ENCODE data around the gene WTAP. TPM values are rescaled to one million over a fixed set of nuclear protein-coding genes. Genes with fewer than 3 reads are reported as not detected.
A peak's percentile ranks its signal among the peaks of the same experiment; 100 is the strongest.
"Not testable (repeated sequence)": the region's sequence is repeated elsewhere in the genome, so short reads cannot be mapped to it uniquely, and the experiment has no call there.

Gene WTAP
- total RNA-seq, 1 donor from 2014 or later = 75.4 TPM

DNA sequence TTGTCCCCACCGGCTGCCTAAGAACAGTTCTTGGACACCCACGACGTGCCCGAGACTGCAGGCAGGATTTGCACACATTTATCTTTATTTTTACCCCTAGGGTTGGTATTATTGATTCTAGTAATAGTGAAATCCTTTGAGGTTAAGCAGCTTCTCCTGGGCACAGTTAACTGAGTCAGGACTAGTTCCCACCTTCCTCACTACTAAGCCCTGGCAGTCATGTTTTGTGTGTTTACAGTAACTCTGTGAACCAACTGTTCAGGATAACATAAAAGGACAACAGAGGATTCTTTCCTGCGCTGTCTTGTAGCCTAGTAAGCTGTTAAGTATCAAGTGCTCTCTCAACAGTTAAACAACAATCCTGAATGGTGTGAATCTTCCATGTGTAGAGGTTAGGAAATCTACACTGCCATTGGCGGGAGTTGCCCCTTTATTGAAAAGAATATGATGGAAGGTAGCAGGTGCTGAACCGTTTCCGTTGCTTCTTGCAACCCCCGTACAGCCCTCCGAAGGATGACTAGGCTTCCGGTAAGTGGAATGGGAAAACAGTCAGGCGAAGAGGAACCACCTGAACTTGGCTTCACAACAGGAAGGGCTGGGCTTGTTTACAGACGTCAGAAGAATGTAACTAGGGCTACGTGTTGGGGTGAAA lies 33.3 kb upstream of the WTAP start:
- peak; percentile 34 for DNase-seq (ENCODE audit: low spot score)

DNA sequence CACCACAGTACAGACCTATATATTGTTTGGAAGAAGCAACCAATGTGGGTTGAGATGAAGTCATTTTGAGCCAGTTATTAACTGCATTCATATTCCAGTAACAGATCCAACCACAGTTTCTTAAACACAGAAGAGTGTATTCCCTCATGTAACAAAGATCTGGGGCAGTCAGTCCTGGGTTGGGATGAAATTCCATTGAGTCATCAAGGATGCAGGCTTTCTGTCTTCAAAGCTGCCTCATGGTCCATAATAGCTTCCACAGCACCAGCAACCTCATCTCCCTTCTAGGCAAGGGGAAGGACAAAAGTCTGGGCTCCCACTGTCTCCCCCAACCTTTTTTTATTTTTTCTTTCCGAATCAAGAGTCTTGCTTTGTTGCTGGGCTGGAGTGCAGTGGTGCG lies 31.3 kb upstream of the WTAP start:
- DNase-seq (ENCODE audit: low spot score) = no peak

DNA sequence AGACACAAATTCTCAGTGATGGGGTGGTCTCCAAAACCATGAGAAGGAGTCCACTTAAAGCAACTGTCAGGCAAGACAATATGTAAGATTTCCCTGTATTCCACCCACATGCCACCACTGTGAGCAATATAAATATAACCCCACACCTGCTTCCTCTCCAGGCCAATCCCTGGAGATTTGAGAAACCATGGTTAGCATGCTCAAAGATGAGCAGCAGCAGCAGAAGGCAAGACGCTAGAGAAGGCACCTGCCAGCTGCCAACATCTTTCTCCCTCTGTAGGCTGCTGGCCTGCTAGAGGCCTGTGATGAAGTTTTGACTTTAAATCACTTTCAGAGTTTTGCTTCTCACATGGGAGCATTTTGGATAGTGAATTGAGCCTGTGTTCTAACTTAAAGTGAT lies 26.3 kb upstream of the WTAP start:
- DNase-seq (ENCODE audit: low spot score) = no peak

DNA sequence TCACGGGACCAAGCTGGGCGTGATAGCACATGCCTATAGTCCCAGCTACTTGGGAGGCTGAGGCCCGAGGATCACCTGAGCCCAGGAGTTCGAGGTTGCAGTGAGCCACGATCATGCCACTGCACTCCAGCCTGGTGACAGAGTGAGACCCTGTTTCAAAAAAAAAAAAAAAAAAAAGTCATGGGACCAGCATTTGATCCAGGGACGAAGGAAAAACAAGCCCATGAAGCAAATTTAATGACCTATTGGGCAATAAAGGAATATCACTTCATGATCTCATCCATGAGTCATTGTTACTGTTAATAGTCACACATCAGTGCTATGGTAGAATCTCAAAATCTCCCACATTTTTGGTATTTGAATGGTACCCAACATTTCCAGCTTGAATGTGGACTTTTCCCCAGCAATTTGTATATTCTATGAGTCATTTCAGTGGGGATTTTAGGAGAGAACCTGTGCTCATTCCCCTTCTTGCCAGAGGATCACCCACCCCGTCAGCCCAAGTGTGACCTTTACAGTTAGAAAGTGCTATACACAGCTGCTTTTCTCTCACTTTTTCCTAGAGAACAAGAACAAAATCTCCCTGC lies 25.8 kb upstream of the WTAP start:
- DNase-seq (ENCODE audit: low spot score) = no peak

DNA sequence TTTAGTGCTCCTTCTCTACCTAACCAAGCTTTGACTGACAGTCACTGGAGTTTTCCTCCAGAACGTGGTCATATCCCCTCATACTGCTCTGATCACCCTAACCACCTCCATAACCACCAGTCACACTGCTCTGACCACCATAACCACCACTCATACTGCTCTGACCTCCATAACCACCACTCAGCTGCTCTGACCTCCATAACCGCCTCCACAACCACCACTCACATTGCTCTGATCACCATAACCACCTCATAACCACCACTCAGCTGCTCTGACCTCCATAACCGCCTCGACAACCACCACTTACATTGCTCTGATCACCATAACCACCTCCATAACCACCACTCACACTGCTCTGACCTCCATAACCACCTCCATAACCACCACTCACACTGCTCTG lies 16.7 kb upstream of the WTAP start:
- not testable (repeated sequence) for DNase-seq (ENCODE audit: low spot score)

DNA sequence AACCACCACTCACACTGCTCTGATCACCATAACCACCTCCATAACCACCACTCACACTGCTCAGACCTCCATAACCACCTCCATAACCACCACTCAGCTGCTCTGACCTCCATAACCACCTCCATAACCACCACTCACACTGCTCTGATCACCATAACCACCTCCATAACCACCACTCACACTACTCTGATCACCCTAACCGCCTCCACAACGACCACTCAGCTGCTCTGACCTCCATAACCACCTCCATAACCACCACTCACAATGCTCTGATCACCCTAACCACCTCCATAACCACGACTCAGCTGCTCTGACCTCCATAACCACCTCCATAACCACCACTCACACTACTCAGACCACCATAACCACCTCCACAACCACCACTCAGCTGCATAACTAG lies 14.9 kb upstream of the WTAP start:
- DNase-seq (ENCODE audit: low spot score) = not testable (repeated sequence)

DNA sequence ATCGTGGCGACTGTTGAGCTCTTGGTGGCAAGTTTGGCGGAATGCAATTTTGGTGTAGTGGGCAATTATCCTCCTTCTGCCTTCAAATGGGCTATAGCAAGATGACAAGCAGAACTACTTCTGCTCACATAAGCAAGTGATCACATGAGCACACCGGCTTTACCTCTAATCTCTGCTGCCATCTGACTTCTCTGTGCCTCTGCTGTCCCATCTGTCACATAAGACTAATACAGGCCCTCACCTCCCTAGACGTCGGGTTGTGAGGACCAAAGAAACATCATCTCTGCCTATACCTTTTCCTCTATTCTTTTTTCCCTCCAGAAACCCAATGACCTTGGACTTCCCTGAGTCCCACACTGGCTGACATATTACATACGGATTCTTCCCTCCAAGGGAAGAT lies 13.3 kb upstream of the WTAP start:
- DNase-seq (ENCODE audit: low spot score) = no peak

DNA sequence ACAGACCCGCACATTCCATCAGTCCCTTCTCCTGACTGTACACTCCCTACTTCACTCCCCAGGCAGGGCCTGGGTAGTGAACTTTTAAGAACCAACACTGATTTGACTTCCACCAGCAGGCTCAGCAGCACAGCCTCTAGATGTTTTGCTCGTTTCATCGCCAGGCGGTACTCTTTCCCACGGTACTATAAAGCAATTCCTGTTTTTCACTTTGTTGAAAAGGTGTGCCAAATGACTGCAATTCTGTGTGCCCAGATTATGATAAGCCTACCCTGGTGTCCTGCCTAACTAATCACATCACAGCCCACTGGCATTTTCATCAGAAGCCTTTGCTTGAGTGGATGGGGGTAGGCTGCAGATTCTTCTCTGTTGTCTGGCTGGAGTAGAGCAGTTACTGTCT lies 12.9 kb upstream of the WTAP start:
- no peak for DNase-seq (ENCODE audit: low spot score)

DNA sequence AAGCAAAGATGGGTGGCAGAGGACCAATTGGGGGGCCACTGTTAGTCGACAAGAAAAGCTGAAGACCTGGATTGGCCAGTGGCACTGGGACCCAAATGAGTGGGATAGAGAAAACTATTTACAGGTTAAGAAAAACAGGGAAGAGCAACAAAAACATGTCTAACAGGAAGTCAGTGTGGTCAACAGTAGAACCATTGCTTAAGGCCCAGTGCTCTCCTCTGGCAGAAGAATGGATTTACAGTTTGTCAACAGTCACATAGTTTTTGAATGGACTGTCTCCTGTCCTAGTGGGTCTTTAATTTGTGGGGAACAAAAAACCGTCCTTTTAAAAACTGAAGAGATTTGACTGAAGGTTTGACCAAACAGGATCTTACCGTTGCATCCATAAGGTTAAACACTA lies 12.1 kb upstream of the WTAP start:
- DNase-seq (ENCODE audit: low spot score) = no peak

DNA sequence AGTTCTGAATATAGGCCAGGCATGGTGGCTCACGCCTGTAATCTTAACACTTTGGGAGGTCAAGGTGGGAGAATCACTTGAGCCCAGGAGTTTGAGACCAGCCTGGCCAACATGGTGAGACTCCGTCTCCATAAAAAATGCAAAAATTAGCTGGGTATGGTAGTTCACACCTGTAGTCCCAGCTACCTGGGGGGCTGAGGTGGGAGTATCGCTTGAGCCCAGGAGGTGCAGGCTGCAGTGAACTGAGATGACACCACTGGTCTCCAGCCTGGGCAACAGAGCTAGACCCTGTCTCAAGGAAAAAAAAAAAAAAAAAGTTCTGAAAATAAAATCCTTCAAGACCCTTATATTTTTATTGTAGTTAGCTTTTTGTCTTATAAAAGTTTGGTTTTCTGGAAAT lies 11.7 kb upstream of the WTAP start:
- DNase-seq (ENCODE audit: low spot score) = no peak

DNA sequence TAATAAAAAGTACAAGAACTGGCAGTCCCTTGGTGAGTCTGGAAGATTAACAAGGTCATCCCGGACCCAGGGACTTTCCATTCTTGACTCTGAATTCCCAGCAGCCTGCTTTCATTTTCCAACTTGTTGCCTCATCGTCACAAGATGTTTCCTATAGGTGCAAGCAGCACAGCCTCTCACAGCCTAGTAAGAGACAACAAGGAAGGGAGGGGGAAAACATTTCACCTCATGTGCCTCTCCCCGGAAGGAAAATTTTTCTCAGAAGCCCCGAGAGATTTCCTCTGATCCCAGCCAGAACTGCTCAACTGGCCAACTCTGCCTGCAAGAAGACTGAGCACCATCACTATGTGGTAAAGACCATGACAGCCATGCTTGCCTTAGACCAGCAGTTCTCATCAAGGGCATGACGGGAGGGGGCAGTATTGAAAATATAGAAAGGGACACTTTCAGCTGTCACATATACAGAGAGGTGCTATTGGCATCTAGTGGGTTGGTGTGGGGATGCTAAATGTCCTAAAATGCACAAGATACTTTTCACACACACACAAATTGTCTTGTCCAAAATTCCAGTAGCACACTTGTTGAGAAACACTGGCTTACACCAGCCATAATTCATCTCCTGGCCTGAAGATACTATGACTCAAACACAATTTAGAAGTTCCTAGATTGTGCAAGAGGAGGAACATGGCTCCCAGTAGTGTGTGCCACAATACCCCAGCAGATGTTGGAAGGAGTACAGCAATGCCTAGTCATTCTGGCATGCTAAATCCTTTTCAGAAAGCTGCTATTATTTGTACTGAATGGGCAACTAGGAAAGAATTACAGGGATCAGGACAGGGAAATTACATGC lies 10.8 kb upstream of the WTAP start:
- peak; percentile 33 for DNase-seq (ENCODE audit: low spot score)

DNA sequence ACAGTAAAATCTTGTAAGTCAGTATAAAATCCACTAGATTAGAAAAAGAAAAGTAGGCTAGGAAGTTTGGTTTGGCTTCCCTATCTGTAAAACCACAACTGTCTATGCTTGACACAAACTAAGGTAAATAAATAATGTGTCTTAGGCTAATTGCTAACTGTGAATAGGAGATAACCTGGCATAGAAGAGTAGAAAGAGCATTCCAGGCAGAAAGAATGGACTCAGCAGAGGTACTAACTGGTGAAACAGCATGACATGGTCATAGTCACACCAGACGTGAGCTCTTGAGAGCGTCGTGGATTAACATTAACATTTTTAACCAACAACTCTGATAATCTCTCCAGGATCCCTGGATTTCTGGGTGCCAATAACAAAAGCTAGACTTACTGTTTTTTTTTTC lies 8.7 kb upstream of the WTAP start:
- DNase-seq (ENCODE audit: low spot score) = no peak

DNA sequence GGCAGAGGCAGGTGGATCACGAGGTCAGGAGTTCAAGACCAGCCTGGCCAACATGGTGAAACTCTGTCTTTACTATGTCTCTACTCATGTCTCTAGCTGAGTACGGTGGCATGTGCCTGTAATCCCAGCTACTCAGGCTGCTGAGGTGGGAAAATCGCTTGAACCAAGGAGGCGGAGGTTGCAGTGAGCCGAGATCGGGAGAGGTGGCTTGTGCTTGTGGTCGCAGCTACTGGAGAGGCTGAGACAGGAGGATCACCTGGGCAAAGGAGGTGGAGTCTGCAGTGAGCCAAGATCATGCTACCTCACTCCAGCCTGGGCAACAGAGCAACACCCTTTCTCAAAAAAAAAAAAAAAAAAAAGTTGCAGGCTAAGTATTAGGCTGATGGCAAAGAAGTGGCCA lies 8.0 kb upstream of the WTAP start:
- DNase-seq (ENCODE audit: low spot score) = no peak

DNA sequence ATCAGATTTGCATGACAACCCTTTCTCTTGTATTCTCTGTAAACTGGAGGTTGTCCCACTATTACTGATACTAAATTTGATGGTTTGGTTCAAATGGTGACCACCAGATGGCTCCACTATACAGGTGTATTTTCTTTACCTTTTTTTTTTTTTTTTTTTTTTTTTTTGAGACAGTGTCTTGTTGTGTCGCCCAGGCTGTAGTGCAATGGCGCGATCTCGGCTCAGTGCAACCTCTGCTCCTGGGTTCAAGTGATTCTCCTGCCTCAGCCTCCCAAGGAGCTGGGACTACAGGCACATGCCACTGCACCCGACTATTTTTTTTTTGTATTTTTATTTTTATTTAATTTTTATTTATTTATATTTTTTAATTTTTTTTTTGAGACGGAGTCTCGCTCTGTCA lies 6.6 kb upstream of the WTAP start:
- peak; percentile 36 for DNase-seq (ENCODE audit: low spot score)

DNA sequence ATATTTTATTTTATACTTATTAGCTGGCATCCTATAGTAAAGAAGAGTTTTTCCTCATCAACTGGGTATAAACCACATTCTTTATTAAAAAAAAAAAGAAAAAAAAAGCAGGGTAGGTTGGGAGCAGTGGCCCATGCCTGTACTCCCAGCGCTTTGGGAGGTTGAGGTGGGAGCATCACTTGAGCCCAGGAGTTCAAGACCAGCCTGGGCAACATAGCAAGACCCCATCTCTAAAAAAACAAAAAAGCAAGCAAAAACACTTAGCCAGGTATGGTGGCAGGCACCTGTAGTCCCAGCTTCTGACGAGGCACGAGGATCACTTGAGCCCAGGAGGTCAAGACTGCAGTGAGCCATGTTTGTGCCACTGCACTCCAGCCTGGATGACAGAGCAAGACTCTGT lies 5.3 kb upstream of the WTAP start:
- not testable (repeated sequence) for DNase-seq (ENCODE audit: low spot score)

DNA sequence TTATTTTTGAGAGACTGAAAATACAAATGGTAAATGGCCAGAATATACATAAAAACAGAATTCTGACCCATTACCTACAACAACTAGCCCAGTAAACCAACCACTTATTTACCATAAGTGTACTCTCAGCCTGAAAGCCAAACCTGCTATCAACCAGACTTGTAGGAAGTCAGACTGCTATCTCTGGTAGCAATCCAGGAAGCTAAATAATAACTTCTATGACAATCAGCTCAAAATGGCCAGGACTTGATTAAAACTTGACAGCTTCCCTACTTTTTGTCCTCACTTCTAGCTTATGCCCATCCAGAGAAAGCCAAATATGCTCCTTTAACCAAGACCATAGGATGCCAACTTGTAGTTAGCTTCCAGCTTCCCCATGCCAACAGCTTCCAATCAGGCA lies 4.7 kb upstream of the WTAP start:
- DNase-seq (ENCODE audit: low spot score) = no peak

DNA sequence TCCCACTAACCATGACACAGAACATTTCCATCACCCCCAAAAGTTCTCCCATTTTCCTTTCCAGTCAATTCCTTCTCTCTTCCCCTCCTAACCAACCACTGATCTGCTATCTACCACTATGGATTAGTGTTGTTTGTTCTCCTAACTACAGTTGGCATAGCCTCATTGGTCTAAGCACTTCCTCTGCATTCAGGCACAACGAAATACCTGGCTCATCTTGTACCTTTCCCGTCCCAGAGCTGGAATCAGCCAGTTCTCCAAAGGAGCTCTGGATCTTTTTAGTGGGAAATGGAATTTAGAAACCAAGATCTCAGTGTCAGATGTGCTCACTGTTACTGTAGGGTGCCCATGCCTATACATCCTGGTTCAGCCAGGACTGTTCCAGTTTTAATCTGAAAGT lies 4.0 kb upstream of the WTAP start:
- no peak for DNase-seq (ENCODE audit: low spot score)

DNA sequence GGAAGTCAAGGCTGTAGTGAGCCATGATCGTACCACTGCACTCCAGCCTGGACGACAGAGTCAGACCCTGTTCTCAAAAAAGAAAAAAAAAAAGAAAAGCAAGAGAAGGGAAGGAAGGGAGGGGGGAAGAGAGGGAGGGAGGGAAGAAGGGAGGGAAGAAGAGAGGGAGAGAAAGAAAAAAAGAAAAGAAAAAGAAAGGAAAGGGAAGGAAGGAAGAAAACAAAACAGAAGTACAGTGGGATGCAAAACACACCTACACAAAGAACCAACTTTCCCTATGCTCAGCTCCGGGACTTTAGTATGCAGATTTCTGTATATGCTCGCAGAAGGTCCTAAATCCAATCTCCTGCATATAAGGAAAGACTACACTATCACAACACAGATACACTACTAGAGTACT lies 2.5 kb upstream of the WTAP start:
- no peak for DNase-seq (ENCODE audit: low spot score)

DNA sequence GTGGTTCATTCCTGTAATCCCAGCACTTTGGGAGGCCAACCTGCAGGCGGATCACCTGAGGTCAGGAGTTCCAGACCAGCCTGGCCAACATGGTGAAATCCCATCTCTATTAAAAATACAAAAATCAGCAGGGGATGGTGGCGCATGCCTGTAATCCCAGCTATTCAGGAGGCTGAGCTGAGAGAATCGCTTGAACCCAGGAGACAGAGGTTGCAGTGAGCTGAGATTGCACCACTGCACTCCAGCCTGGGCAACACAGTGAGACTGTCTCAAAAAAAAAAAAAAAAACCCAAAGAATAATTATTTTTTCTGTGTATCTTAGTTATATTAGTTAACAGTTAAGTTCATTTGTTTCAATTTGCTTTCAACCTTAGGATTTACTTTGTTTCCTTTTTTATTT lies 2.1 kb upstream of the WTAP start:
- not testable (repeated sequence) for DNase-seq (ENCODE audit: low spot score)

DNA sequence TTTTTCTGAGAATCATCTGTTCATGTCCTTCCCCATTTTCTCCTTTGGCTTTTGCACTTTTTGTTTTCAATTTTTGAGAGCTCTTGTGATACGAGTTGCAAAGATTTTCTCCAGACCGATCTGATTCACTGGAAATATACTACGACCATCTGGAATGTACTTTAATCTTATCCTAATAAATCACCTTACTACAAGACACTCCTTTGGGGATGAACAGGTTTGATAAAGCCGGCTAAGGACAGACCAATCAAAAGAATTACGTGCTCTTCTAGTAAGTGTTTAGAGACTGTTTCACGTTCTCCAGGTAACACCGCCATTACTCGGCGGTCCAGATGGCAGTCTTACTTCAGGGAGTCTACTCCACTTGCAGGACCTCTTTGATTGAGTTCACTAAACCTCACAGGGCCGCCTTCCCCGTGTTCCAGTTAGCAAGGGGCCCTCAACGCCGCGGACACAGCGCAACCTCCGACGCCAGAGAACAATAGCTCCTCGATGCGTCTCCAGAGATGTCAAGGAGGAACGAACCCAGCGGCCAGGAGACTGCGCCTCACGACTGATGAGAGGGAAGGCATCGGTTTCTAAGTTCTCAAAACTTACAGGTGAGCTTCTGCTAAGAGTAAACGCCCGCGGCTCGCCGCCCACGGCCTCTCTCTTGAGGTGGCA lies 920 bp upstream of the WTAP start:
- no peak for DNase-seq (ENCODE audit: low spot score)

DNA sequence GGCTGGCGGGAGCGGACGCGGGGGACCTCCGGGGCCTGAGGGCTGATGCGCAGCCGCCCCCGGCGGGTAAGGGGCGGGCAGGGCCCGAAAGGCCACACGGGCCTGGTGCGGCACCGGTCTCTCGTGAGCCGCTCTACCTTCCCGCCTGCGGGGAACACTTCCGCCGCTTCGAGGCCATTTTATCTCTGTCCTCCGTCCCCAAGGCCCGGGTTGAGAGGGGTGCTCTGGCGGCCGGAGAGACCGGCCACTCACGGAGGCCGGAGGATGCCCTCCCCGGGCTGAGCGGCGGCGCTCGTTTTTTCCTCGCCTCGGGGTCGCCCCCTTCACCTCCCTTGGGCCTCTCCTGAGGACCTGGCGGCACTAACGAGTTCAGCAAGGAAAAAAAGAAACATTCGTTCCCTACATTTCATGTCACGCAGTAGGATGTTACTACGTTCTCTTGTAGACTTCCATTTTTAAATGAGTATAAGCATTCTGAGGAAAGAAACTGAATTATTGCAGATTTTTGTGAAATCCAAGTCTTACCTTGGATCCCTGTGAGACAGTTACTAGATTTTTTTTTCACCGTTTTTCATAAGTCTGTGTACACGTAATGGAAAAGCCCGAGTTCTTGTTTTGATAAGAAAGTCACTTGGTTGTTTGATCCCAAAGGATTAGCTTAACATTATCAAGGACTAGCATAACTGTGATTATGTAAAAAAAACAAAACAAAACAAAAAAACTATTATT lies 575 bp downstream of the WTAP start:
- DNase-seq (ENCODE audit: low spot score) = no peak

DNA sequence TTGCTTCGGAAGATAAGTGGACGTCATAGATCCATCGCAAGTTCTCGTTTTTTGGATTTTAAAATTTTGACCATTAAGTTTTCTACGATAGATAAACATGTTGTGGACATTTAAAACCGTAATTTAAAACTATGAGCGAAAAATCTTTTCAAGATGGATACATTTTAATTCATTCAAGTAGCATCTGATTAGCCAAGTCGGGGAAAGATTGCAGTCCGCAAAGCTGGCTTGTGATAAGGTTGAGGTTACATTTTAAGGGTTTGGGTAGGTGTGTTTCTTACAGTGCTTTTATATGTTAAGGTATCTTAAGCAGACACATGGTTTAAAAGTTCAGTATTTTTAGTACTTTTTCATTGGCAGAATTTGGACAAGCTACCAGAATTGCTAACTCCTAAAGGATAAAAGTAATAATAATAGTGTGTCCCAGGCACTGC lies 1.2 kb downstream of the WTAP start:
- no peak for DNase-seq (ENCODE audit: low spot score)
